Measurements from ENCODE around the gene HIBADH. TPM values are rescaled to one million over a fixed set of nuclear protein-coding genes. Genes with fewer than 3 reads are reported as not detected.

HIBADH gene
- total RNA-seq, 1 experiment from 2014 or later = 33.7 TPM

DNA sequence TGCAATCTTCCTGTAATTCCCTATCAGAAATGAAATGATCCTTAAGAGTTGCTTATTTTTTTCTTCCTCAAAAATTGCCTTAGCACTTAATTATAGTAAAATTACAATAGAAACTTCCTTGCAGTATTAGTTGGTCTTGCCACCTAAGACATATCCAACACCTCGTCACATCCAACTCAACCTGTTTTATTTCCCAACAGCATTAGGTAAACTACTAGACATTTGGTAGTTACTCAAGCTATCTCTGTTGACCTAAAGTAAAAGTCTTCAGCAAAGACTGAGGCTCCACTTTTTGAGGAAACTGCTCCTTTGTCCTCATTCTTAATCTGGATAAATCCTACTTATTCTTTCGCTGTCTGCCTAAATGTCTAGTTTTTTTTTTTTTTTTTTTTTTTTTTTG is 20.4 kb downstream of the HIBADH start:
- Histone ChIP-seq H3K36me3 (ENCODE audit: control insufficient read depth, insufficient read depth, low read length) (no peaks in the 10 kb centered on the region), H3K9me3 (peaks cover 4% of the 10 kb centered on the region; the same call in 1 of the 2 replicates), H3K4me1 (peaks cover 20% of the 10 kb centered on the region), H3K27me3 (replicated peaks; ENCODE audit: control insufficient read depth, insufficient read depth, low read length) (no peaks in the 10 kb centered on the region), H3K4me3 (ENCODE audit: low read depth, low read length) (no peak overlapping the region)
- TF ChIP-seq, protein P1, sequence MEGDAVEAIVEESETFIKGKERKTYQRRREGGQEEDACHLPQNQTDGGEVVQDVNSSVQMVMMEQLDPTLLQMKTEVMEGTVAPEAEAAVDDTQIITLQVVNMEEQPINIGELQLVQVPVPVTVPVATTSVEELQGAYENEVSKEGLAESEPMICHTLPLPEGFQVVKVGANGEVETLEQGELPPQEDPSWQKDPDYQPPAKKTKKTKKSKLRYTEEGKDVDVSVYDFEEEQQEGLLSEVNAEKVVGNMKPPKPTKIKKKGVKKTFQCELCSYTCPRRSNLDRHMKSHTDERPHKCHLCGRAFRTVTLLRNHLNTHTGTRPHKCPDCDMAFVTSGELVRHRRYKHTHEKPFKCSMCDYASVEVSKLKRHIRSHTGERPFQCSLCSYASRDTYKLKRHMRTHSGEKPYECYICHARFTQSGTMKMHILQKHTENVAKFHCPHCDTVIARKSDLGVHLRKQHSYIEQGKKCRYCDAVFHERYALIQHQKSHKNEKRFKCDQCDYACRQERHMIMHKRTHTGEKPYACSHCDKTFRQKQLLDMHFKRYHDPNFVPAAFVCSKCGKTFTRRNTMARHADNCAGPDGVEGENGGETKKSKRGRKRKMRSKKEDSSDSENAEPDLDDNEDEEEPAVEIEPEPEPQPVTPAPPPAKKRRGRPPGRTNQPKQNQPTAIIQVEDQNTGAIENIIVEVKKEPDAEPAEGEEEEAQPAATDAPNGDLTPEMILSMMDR (IDR thresholded peaks at IDR 0.05; ENCODE audit: insufficient read depth in 1 of 2, low read depth in 1 of 2, low read length in 1 of 2, severe bottlenecking in 1 of 2, unreplicated experiment in 1 of 2) = no peak
- no peak for DNase-seq
- POLR2A ChIA-PET = interaction anchor here (0.7 kb wide), 1 partner anchor 1453 kb away, joined by 7 read pairs; no protein-coding TSS in a partner anchor
- peaks cover 19% of the 10 kb centered on the region for H3K36me3 Mint-ChIP-seq (ENCODE audit: insufficient read depth, unreplicated experiment)
- CTCF ChIA-PET = interaction anchor here (1.1 kb wide), 1 partner anchor 36 kb away, joined by 3 read pairs; no protein-coding TSS in a partner anchor
- H3K9me3 Mint-ChIP-seq (ENCODE audit: unreplicated experiment) = no peaks in the 10 kb centered on the region
- no peaks in the 10 kb centered on the region for H3K27me3 Mint-ChIP-seq (ENCODE audit: insufficient read depth, unreplicated experiment)
- no peak overlapping the region for H3K27ac Mint-ChIP-seq (ENCODE audit: unreplicated experiment)
- no peak overlapping the region for H3K4me3 Mint-ChIP-seq (ENCODE audit: unreplicated experiment)
- BruUV-seq (replicated peaks) = no TSS peak
- intact Hi-C loops (cut with micrococcal nuclease; ENCODE audit: unreplicated experiment) = no loop called here
- peaks cover 14% of the 10 kb centered on the region for H3K4me1 Mint-ChIP-seq (ENCODE audit: low read depth, unreplicated experiment)

- intact Hi-C loops (cut with micrococcal nuclease; ENCODE audit: unreplicated experiment) = no loop called here
- DNase-seq = no peak
- H3K4me3 Mint-ChIP-seq (ENCODE audit: unreplicated experiment) = no peak overlapping the region
These were observed 21.0 kb downstream of the HIBADH start for GRCh38 chr7:27641581-27642230.

GRCh38 chr7:27640884-27641574 is 21.7 kb downstream of the HIBADH start:
- no peaks in the 10 kb centered on the region for H3K27me3 ChIP-seq (replicated peaks; ENCODE audit: control insufficient read depth, insufficient read depth, low read length)
- TF ChIP-seq, protein P1 (IDR thresholded peaks at IDR 0.05; ENCODE audit: insufficient read depth in 1 of 2, low read depth in 1 of 2, low read length in 1 of 2, severe bottlenecking in 1 of 2, unreplicated experiment in 1 of 2) = no peak
- no peaks in the 10 kb centered on the region for H3K36me3 ChIP-seq (ENCODE audit: control insufficient read depth, insufficient read depth, low read length)
- H3K9me3 ChIP-seq = peaks cover 4% of the 10 kb centered on the region; the same call in 1 of the 2 replicates
- no TSS peak for BruUV-seq (replicated peaks)
- H3K4me3 ChIP-seq (ENCODE audit: low read depth, low read length) = no peak overlapping the region
- DNase-seq = peak in 1 of 2 experiments; percentile 8
- CTCF ChIA-PET = no interaction called here
- POLR2A ChIA-PET = interaction anchor here (1.1 kb wide), 1 partner anchor 22 kb away, joined by 3 read pairs; the partner anchor contains the start of gene HIBADH
- peaks cover 14% of the 10 kb centered on the region for H3K4me1 Mint-ChIP-seq (ENCODE audit: low read depth, unreplicated experiment)
- H3K27me3 Mint-ChIP-seq (ENCODE audit: insufficient read depth, unreplicated experiment) = no peaks in the 10 kb centered on the region
- peaks cover 14% of the 10 kb centered on the region for H3K36me3 Mint-ChIP-seq (ENCODE audit: insufficient read depth, unreplicated experiment)
- peaks cover 20% of the 10 kb centered on the region for H3K4me1 ChIP-seq
- H3K4me3 Mint-ChIP-seq (ENCODE audit: unreplicated experiment) = peak overlapping the region; percentile 18
- no peaks in the 10 kb centered on the region for H3K9me3 Mint-ChIP-seq (ENCODE audit: unreplicated experiment)
- intact Hi-C loops (cut with micrococcal nuclease; ENCODE audit: unreplicated experiment) = no loop called here
- no peak overlapping the region for H3K27ac Mint-ChIP-seq (ENCODE audit: unreplicated experiment)

More at GRCh38 chr7:27641581-27642230, 21.0 kb downstream of the HIBADH start:
- peaks cover 15% of the 10 kb centered on the region for H3K36me3 Mint-ChIP-seq (ENCODE audit: insufficient read depth, unreplicated experiment)
- Histone ChIP-seq H3K27me3 (replicated peaks; ENCODE audit: control insufficient read depth, insufficient read depth, low read length) (no peaks in the 10 kb centered on the region), H3K4me3 (ENCODE audit: low read depth, low read length) (no peak overlapping the region), H3K4me1 (peaks cover 20% of the 10 kb centered on the region), H3K36me3 (ENCODE audit: control insufficient read depth, insufficient read depth, low read length) (no peaks in the 10 kb centered on the region), H3K9me3 (peaks cover 4% of the 10 kb centered on the region; the same call in 1 of the 2 replicates)
- POLR2A ChIA-PET = interaction anchor here (0.7 to 1.1 kb wide), 2 partner anchors 21 to 1452 kb away, joined by 3 to 7 read pairs; partner anchors contain the start of gene HIBADH
- TF ChIP-seq, protein P1 (IDR thresholded peaks at IDR 0.05; ENCODE audit: insufficient read depth in 1 of 2, low read depth in 1 of 2, low read length in 1 of 2, severe bottlenecking in 1 of 2, unreplicated experiment in 1 of 2) = no peak
- peaks cover 14% of the 10 kb centered on the region for H3K4me1 Mint-ChIP-seq (ENCODE audit: low read depth, unreplicated experiment)
- H3K27me3 Mint-ChIP-seq (ENCODE audit: insufficient read depth, unreplicated experiment) = no peaks in the 10 kb centered on the region
- CTCF ChIA-PET = no interaction called here
- no peak overlapping the region for H3K27ac Mint-ChIP-seq (ENCODE audit: unreplicated experiment)
- no TSS peak for BruUV-seq (replicated peaks)
- no peaks in the 10 kb centered on the region for H3K9me3 Mint-ChIP-seq (ENCODE audit: unreplicated experiment)
